Rectal smooth muscle tissue (tissue), 1 donor: ENCODE data around the gene MGMT.

Experiments used
- H3K27ac ChIP-seq: one replicate; pipeline ENCODE4 v1.7.0; 2013; ENCODE audit warnings: low read depth, low read length, inconsistent platforms
- H3K27me3 ChIP-seq: one replicate; pipeline ENCODE4 v1.7.0; 2013; ENCODE audit warnings: low read length; ENCODE audit not compliant: control insufficient read depth, insufficient read depth
- H3K36me3 ChIP-seq: one replicate; pipeline ENCODE4 v1.7.0; 2013; ENCODE audit warnings: low read length; ENCODE audit not compliant: control insufficient read depth, insufficient read depth
- H3K4me1 ChIP-seq: one replicate; pipeline ENCODE4 v1.7.0; 2013; ENCODE audit warnings: low read length; ENCODE audit not compliant: control insufficient read depth, insufficient read depth
- H3K4me3 ChIP-seq: one replicate; pipeline ENCODE4 v1.7.0; 2013; ENCODE audit warnings: low read length
- H3K9ac ChIP-seq: one replicate; pipeline ENCODE4 v1.7.0; 2013; ENCODE audit warnings: low read length

Gene MGMT

DNA sequence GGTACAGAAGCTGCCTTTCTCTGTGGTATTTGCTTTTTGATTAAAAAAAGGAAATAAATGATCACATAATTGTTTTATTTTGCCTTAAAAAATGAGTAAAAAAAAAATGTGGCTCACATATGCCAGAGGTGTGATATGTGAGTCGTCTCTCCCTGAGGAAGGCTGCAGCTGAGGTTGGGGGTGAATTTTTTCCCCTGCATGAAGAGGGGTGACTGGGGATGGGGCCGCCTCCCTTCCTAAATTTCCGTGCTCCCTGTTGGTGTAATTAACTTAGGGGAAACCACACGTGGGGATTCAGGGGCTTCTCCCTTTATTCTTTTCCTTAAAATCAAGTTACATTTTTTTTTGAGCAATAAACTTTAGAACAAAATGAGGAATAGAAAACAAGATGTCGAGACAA lies 35.4 kb downstream of the MGMT start:
- Histone ChIP-seq H3K4me1 (no peaks in the 10 kb centered on the region), H3K27me3 (no peaks in the 10 kb centered on the region), H3K9ac (no peak overlapping the region), H3K27ac (no peak overlapping the region), H3K36me3 (peaks cover 2% of the 10 kb centered on the region), H3K4me3 (no peak overlapping the region)

DNA sequence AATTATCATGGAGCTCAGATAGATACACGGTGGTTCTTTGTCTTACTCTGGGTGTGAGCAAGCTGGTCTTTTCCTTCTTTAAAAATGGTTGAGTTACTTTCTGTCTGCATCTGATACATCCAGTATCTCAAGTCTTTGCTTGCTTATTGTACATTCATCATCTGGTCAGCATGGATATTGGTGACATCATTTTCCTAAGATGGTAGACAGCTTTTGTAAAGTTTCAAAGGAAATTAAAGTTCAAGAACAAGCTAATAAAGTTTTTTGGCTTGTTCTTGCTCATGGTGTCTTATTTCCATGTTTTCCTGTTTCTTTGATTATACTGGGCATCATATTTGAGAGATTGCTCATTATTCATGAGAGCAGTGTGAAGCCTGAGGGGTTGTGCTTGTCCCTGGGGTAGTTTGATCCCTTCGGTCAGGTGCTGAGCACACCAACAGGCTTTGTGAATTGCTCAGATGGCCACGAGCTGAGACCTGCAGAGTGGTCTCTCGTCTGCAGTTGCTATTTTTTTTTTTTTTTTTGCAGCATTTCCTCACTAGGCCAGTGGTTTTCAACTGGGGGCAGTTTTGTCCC lies 38.5 kb downstream of the MGMT start:
- no peaks in the 10 kb centered on the region for H3K27me3 ChIP-seq

GRCh38 chr10:129506101-129506797 lies 39.2 kb downstream of the MGMT start:
- Histone ChIP-seq H3K27me3 (no peaks in the 10 kb centered on the region), H3K9ac (no peak overlapping the region), H3K4me1 (no peaks in the 10 kb centered on the region)

More for the DNA sequence above, 38.5 kb downstream of the MGMT start:
- H3K36me3 ChIP-seq = no peaks in the 10 kb centered on the region
- H3K4me3 ChIP-seq = no peak overlapping the region
- no peak overlapping the region for H3K27ac ChIP-seq
- no peaks in the 10 kb centered on the region for H3K4me1 ChIP-seq
- no peak overlapping the region for H3K9ac ChIP-seq

GRCh38 chr10:129507216-129507889 lies 40.3 kb downstream of the MGMT start:
- no peak overlapping the region for H3K9ac ChIP-seq
- H3K27ac ChIP-seq = no peak overlapping the region
- H3K4me1 ChIP-seq = no peaks in the 10 kb centered on the region
- no peak overlapping the region for H3K4me3 ChIP-seq
- no peaks in the 10 kb centered on the region for H3K36me3 ChIP-seq
- H3K27me3 ChIP-seq = no peaks in the 10 kb centered on the region

More at GRCh38 chr10:129506101-129506797, 39.2 kb downstream of the MGMT start:
- no peak overlapping the region for H3K4me3 ChIP-seq
- no peak overlapping the region for H3K27ac ChIP-seq
- no peaks in the 10 kb centered on the region for H3K36me3 ChIP-seq

- H3K4me1 ChIP-seq = no peaks in the 10 kb centered on the region
- no peak overlapping the region for H3K27ac ChIP-seq
- H3K4me3 ChIP-seq = no peak overlapping the region
- no peaks in the 10 kb centered on the region for H3K36me3 ChIP-seq
- no peaks in the 10 kb centered on the region for H3K27me3 ChIP-seq
- no peak overlapping the region for H3K9ac ChIP-seq
These were observed 42.1 kb downstream of the MGMT start for GRCh38 chr10:129509155-129509554.

GRCh38 chr10:129509835-129510234 lies 42.8 kb downstream of the MGMT start:
- Histone ChIP-seq H3K9ac (no peak overlapping the region), H3K27me3 (no peaks in the 10 kb centered on the region), H3K4me3 (no peak overlapping the region), H3K36me3 (no peaks in the 10 kb centered on the region), H3K4me1 (no peaks in the 10 kb centered on the region), H3K27ac (no peak overlapping the region)

GRCh38 chr10:129511086-129511485 lies 44.0 kb downstream of the MGMT start:
- H3K27me3 ChIP-seq = no peaks in the 10 kb centered on the region
- no peak overlapping the region for H3K9ac ChIP-seq
- no peak overlapping the region for H3K4me3 ChIP-seq
- no peaks in the 10 kb centered on the region for H3K4me1 ChIP-seq
- H3K27ac ChIP-seq = no peak overlapping the region
- no peaks in the 10 kb centered on the region for H3K36me3 ChIP-seq

GRCh38 chr10:129511758-129512157 lies 44.7 kb downstream of the MGMT start:
- Histone ChIP-seq H3K27me3 (no peaks in the 10 kb centered on the region), H3K9ac (no peak overlapping the region), H3K27ac (no peak overlapping the region), H3K4me1 (no peaks in the 10 kb centered on the region), H3K36me3 (no peaks in the 10 kb centered on the region), H3K4me3 (no peak overlapping the region)

DNA sequence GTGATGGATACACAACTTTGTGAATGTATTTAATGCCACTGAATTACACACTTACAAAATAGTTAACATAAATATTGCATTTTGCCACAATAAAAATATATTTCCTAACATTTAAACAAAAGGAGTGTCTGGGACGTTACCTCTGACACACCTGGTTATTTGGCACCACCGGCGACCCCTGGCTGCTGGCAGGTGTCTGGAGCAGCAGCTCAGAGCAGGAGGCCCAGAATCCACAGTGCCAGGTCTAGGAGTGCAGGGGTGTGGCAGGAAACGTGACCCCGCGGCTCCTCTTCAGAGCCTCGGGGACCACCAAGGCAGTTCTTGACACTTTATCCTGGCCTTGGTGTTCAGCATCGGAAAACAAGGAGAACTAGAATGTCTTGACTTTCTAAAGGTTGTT lies 46.3 kb downstream of the MGMT start:
- Histone ChIP-seq H3K9ac (no peak overlapping the region), H3K36me3 (no peaks in the 10 kb centered on the region), H3K27me3 (no peaks in the 10 kb centered on the region), H3K4me1 (no peaks in the 10 kb centered on the region), H3K4me3 (no peak overlapping the region), H3K27ac (no peak overlapping the region)

GRCh38 chr10:129514568-129515451 lies 47.8 kb downstream of the MGMT start:
- no peak overlapping the region for H3K27ac ChIP-seq
- no peak overlapping the region for H3K9ac ChIP-seq
- no peaks in the 10 kb centered on the region for H3K27me3 ChIP-seq
- no peaks in the 10 kb centered on the region for H3K4me1 ChIP-seq
- no peak overlapping the region for H3K4me3 ChIP-seq
- no peaks in the 10 kb centered on the region for H3K36me3 ChIP-seq

GRCh38 chr10:129516846-129517679 lies 50.0 kb downstream of the MGMT start:
- Histone ChIP-seq H3K27me3 (no peaks in the 10 kb centered on the region), H3K27ac (no peak overlapping the region), H3K9ac (no peak overlapping the region), H3K4me3 (no peak overlapping the region), H3K4me1 (no peaks in the 10 kb centered on the region), H3K36me3 (no peaks in the 10 kb centered on the region)
